K562 (cell line): ENCODE results near the gene CCNY. TPM values are rescaled to one million over a fixed set of nuclear protein-coding genes. Genes with fewer than 3 reads are reported as not detected.
A peak's percentile ranks its signal among the peaks of the same experiment; 100 is the strongest.

Source experiments
- C11orf30 ChIP-seq: fragments of 450-650 bp; IDR thresholded peaks from 2 replicates; pipeline ENCODE4 v1.6.1; 2016; ENCODE audit warnings: low read depth, mild to moderate bottlenecking
- EP300 ChIP-seq: IDR thresholded peaks from 2 replicates; pipeline ENCODE4 v1.6.1; 2012; ENCODE audit warnings: low read length, improper control_type of control experiment
- HDAC6 ChIP-seq: IDR thresholded peaks from 2 replicates; pipeline ENCODE4 v1.6.1; 2012; ENCODE audit warnings: low read depth, mild to moderate bottlenecking, control low read depth, inconsistent platforms, low read length, moderate library complexity
- JUN ChIP-seq, 2 experiments: sonication (generic) in 1 of 2; formaldehyde crosslinking in 1 of 2; IDR thresholded peaks; 2 replicates each; pipeline versions ENCODE4 v1.6.1 to v1.8.0; 2012 to 2022; ENCODE audit warnings: borderline replicate concordance in 2 of 2, mild to moderate bottlenecking in 2 of 2, improper control_type of control experiment in 1 of 2, low read depth in 1 of 2, low read length in 1 of 2, missing genetic modification reagents in 1 of 2
- JUND ChIP-seq, 2 experiments: IDR thresholded peaks; 2 replicates in 1 of 2; 3 replicates in 1 of 2; pipeline ENCODE4 v1.6.1; 2011; ENCODE audit warnings: borderline replicate concordance in 2 of 2, low read depth in 2 of 2, low read length in 2 of 2, improper control_type of control experiment in 1 of 2, missing biosample characterization in 1 of 2, missing genetic modification characterization in 1 of 2, missing genetic modification reagents in 1 of 2
- NFRKB ChIP-seq: fragments of 450-650 bp; IDR thresholded peaks from 2 replicates; pipeline ENCODE4 v1.6.1; 2016; ENCODE audit warnings: low read depth
- NR2C1 ChIP-seq, 2 experiments: fragments of 450-650 bp; IDR thresholded peaks; 2 replicates each; pipeline ENCODE4 v1.6.1; 2017; ENCODE audit warnings: mild to moderate bottlenecking in 2 of 2, antibody characterized with exemption in 1 of 2, inconsistent platforms in 1 of 2, missing compliant biosample characterization in 1 of 2, missing genetic modification characterization in 1 of 2
- SMARCE1 ChIP-seq: fragments of 450-650 bp; IDR thresholded peaks from 2 replicates; pipeline ENCODE4 v1.7.1; 2016; ENCODE audit warnings: mild to moderate bottlenecking
- ZC3H4 ChIP-seq: sonication (generic); formaldehyde crosslinking; IDR thresholded peaks from 2 replicates; pipeline ENCODE4 v1.9.0; 2021; ENCODE audit warnings: missing genetic modification reagents, borderline replicate concordance
- polyA plus RNA-seq, 8 experiments: library from polyadenylated mRNA; depleted of rRNA in 4 of 8; stranded (reverse) in 5 of 8; unstranded in 3 of 8; fragments of >200 nt; fragmentation: Nextera tagmentation in 2 of 8; fragmentation: Illumina TruSeq in 1 of 8; extraction: Ambion mirVana in 2 of 8; extraction: Trizol in 1 of 8; gene quantifications; 2 replicates each; pipeline versions ENCODE4 v1.2.1 to v1.2.3, GENCODE V29; 2011 to 2014; ENCODE audit warnings: inconsistent platforms in 1 of 8, missing spikeins in 1 of 8
- total RNA-seq, 7 experiments: library from RNA; depleted of rRNA in 6 of 7; stranded (reverse); fragments of >200 nt in 6 of 7; fragmentation: Illumina TruSeq in 2 of 7; extraction: Trizol in 2 of 7; gene quantifications; 2 replicates each; pipeline versions ENCODE4 v1.2.1 to v1.2.3, GENCODE V29; 2011 to 2021; ENCODE audit warnings: low replicate concordance in 1 of 7
- TF ChIP-seq, protein P1 (sequence below): fragments of 250-450 bp; sonication (Bioruptor Pico); IDR thresholded peaks from 2 replicates; pipeline ENCODE4 v1.4.0; 2020; ENCODE audit warnings: mild to moderate bottlenecking, moderate library complexity
- TF ChIP-seq, protein P2 (sequence below), 2 experiments: fragments of 450-650 bp in 1 of 2; sonication (generic) in 1 of 2; formaldehyde crosslinking; conservative IDR thresholded peaks; 2 replicates each; pipeline versions ENCODE4 v1.4.0 to v1.8.1; 2020 to 2022; ENCODE audit warnings: mild to moderate bottlenecking in 1 of 2, missing genetic modification reagents in 1 of 2
- TF ChIP-seq, protein P3 (sequence below): sonication (generic); formaldehyde crosslinking; IDR thresholded peaks from 2 replicates; pipeline ENCODE4 v1.4.0; 2020; ENCODE audit warnings: mild to moderate bottlenecking, missing genetic modification reagents
- TF ChIP-seq, protein P4 (sequence below), 3 experiments: fragments of 200-800 bp in 1 of 3; sonication (Bioruptor generic) in 1 of 3; sonication (generic) in 1 of 3; formaldehyde crosslinking in 1 of 3; IDR thresholded peaks; 2 replicates each; pipeline versions ENCODE4 v1.6.1 to v1.8.0; 2016 to 2022; ENCODE audit warnings: mild to moderate bottlenecking in 2 of 3, missing compliant biosample characterization in 2 of 3, missing genetic modification characterization in 2 of 3, missing genetic modification reagents in 1 of 3
- TF ChIP-seq, protein P5 (sequence below), 2 experiments: fragments of 450-650 bp in 1 of 2; sonication (generic) in 1 of 2; formaldehyde crosslinking in 1 of 2; IDR thresholded peaks in 1 of 2; conservative IDR thresholded peaks in 1 of 2; 2 replicates each; pipeline versions ENCODE4 v1.6.1 to v1.8.1; 2016 to 2023; ENCODE audit warnings: mild to moderate bottlenecking in 2 of 2, moderate library complexity in 2 of 2, inconsistent platforms in 1 of 2, missing genetic modification reagents in 1 of 2

Gene CCNY
- total and polyA plus RNA-seq, 9 of the 15 experiments (the other 6 are each of a cell fraction or from before 2014, with no cell fraction given), result 8.4 to 109 (median 38.6) TPM

DNA sequence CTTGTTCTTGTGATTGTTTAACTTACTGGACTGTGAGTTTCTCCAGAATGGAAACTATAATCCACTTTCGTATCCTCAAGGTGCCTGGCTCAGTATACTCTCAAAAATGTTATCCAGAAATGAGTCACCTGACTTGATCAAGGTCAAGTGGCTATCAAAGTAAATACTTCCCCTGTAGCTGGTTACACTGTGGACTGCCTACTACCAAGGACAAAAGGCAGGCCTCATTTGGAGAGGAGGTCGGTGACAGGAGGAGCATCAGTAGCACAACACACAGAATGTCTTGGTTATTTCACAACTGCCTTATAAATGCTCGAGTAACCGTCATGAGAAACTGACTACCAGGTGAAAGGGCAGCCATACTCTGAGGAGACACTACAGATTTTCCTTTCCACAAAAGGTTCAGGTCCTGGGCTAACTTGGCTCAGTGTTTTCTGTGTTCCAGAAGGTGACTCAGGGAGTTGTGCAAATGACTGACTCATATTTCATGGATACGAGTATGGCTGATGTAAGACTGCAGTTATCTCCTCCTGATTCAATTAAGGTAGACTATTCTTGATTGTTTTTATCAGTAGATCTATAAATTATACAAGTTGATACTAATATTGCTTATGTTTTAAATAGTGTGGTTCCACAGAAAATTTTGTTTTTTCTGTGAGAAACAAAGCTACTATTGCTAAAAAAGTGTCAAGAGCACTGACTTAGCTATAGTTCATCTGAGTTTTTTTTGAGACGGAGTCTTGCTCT is 4.2 kb upstream of the CCNY start (continued):
- peak; percentile 31; the same call in 1 of the 2 replicates for TF ChIP-seq NR2C1 (IDR thresholded peaks at IDR 0.05)
- TF ChIP-seq NR2C1 (tag; IDR thresholded peaks at IDR 0.05), result peak; percentile 60
- TF ChIP-seq JUND (IDR thresholded peaks at IDR 0.05; ENCODE audit: borderline replicate concordance, low read depth, low read length), result peak; percentile 93
- peak; percentile 95 for TF ChIP-seq JUND (tag; IDR thresholded peaks at IDR 0.05; ENCODE audit: borderline replicate concordance, low read depth, low read length)
- peak; percentile 94 for TF ChIP-seq JUN (IDR thresholded peaks at IDR 0.05; ENCODE audit: borderline replicate concordance, low read depth, low read length)
- TF ChIP-seq JUN (CRISPR knock-in tag; IDR thresholded peaks at IDR 0.05; ENCODE audit: borderline replicate concordance), result no peak
- TF ChIP-seq, protein P1, sequence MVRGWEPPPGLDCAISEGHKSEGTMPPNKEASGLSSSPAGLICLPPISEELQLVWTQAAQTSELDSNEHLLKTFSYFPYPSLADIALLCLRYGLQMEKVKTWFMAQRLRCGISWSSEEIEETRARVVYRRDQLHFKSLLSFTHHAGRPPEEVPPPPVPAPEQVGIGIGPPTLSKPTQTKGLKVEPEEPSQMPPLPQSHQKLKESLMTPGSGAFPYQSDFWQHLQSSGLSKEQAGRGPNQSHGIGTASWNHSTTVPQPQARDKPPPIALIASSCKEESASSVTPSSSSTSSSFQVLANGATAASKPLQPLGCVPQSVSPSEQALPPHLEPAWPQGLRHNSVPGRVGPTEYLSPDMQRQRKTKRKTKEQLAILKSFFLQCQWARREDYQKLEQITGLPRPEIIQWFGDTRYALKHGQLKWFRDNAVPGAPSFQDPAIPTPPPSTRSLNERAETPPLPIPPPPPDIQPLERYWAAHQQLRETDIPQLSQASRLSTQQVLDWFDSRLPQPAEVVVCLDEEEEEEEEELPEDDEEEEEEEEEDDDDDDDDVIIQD (CRISPR knock-in tag), result no peak
- peak; percentile 86 for TF ChIP-seq SMARCE1
- TF ChIP-seq, protein P2, sequence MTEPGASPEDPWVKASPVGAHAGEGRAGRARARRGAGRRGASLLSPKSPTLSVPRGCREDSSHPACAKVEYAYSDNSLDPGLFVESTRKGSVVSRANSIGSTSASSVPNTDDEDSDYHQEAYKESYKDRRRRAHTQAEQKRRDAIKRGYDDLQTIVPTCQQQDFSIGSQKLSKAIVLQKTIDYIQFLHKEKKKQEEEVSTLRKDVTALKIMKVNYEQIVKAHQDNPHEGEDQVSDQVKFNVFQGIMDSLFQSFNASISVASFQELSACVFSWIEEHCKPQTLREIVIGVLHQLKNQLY (CRISPR knock-in tag; conservative IDR thresholded peaks at IDR 0.05), result no peak
- TF ChIP-seq, protein P3, sequence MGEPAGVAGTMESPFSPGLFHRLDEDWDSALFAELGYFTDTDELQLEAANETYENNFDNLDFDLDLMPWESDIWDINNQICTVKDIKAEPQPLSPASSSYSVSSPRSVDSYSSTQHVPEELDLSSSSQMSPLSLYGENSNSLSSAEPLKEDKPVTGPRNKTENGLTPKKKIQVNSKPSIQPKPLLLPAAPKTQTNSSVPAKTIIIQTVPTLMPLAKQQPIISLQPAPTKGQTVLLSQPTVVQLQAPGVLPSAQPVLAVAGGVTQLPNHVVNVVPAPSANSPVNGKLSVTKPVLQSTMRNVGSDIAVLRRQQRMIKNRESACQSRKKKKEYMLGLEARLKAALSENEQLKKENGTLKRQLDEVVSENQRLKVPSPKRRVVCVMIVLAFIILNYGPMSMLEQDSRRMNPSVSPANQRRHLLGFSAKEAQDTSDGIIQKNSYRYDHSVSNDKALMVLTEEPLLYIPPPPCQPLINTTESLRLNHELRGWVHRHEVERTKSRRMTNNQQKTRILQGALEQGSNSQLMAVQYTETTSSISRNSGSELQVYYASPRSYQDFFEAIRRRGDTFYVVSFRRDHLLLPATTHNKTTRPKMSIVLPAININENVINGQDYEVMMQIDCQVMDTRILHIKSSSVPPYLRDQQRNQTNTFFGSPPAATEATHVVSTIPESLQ (CRISPR knock-in tag), result no peak
- TF ChIP-seq ZC3H4, result no peak
- TF ChIP-seq, protein P4, sequence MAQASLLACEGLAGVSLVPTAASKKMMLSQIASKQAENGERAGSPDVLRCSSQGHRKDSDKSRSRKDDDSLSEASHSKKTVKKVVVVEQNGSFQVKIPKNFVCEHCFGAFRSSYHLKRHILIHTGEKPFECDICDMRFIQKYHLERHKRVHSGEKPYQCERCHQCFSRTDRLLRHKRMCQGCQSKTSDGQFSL (CRISPR knock-in tag; IDR thresholded peaks at IDR 0.05), result no peak
- TF ChIP-seq, protein P4 (tag; IDR thresholded peaks at IDR 0.05), result no peak
- TF ChIP-seq EP300, result peak; percentile 73
- TF ChIP-seq NFRKB, result 0 out of 2 replicates have a peak, but pooled peaks have one; percentile 30
- no peak for TF ChIP-seq HDAC6
- TF ChIP-seq C11orf30, result peak; percentile 82
- TF ChIP-seq, protein P5, sequence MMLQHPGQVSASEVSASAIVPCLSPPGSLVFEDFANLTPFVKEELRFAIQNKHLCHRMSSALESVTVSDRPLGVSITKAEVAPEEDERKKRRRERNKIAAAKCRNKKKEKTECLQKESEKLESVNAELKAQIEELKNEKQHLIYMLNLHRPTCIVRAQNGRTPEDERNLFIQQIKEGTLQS (IDR thresholded peaks at IDR 0.05), result peak; percentile 97
- TF ChIP-seq, protein P5 (CRISPR knock-in tag; conservative IDR thresholded peaks at IDR 0.05), result no peak
